ENCODE measurements around the gene OGDH.

OGDH gene

DNA sequence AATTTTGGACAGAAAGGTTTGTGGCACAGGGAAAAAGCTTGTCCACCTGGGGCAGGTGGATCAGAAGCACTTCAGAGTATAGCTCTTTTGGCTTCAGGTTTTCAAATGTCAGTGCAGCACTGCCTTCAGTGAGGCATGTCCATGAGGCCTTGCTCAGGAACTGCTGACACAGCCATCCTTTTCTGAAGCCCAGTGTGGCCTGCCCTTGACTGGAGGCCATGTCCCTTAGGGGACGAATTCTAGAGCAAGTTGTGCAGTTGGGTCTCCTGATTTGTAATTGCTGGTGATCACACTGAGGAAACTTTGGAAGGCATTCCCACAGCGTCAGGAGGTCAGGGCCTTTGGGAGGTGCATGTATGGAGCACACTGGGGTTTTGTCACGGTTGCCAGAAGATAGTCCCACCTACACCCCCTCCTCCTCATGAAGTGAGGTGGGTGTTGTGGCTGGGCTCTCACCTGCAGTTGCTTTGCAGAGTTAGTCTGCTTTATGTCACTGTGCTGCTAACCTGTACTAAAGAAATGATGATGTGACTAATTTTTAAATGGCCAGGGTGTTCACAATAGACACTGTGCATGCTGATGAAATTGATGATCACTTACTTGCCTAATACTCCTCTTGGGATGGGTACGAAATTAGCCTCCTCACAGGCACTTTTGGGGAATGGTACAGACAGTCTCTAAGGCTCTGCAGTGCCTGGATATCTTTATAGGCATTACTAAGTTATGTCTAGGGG, 41.7 kb downstream of the OGDH start:
- TF ChIP-seq GATA2 (IDR thresholded peaks at IDR 0.05; ENCODE audit: low read depth, low read length) = no peak
- TF ChIP-seq GATA3 (IDR thresholded peaks at IDR 0.05; ENCODE audit: low read depth, low read length) = no peak

DNA sequence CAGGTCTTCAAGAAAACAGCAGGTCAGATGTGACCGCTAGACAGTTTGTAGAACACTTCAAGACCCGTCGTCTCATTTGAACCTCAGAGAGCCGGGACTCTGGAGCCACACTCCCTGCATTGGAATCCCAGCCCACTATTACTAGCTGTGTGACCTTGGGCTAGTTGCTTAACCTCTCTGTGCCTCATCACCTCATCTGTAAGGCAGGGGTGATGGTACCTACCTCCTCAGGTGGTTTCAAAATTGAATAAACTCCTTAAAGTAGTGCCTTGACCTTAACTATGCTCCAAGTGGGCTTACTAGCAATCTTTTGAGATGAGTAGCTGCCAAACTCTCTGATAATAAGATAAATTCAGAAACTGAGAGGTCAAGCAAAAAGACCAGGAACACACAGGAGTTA, 43.8 kb downstream of the OGDH start:
- no peak for TF ChIP-seq GATA3 (IDR thresholded peaks at IDR 0.05; ENCODE audit: low read depth, low read length)
- TF ChIP-seq GATA2 (IDR thresholded peaks at IDR 0.05; ENCODE audit: low read depth, low read length) = no peak

DNA sequence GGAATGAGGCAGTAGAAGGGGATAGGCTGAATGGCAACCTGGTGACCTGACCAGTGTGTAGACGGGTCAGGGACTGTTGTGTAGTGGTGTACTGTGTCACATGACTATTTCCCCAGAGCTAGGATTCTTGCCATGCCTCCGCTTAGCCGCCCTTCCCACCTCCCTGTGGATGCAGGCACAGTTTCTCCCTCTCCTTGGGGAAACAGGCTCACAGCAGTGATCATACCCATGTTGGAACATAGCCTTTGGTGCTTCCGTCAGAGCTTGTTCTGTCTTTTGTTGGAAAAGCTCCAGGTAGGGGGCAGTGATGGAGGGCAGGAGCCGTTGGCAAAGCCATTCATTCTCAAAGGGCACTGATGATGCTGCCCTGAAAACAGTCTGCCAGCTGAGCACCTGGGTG, 44.3 kb downstream of the OGDH start:
- TF ChIP-seq GATA2 (IDR thresholded peaks at IDR 0.05; ENCODE audit: low read depth, low read length) = no peak
- TF ChIP-seq GATA3 (IDR thresholded peaks at IDR 0.05; ENCODE audit: low read depth, low read length) = no peak

DNA sequence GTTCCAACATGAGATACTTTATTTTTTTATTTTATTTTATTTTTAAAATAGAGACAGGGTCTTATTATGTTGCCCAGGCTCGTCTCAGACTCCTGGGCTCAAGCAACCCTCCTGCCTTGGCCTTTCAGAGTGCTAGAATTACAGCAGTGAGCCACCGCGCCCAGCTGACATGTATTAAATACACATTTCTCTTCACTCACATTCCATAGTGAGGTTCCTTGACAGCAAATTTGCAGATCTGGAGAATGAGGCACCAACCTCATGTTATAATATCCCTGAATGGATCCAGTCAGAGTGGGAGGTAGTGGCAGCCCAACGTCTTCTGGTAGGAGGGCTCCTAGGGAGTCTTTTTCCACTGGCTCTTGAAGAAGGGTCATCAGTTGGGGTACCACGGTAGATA, 46.1 kb downstream of the OGDH start:
- TF ChIP-seq GATA3 (IDR thresholded peaks at IDR 0.05; ENCODE audit: low read depth, low read length) (no peak), GATA2 (IDR thresholded peaks at IDR 0.05; ENCODE audit: low read depth, low read length) (no peak)

DNA sequence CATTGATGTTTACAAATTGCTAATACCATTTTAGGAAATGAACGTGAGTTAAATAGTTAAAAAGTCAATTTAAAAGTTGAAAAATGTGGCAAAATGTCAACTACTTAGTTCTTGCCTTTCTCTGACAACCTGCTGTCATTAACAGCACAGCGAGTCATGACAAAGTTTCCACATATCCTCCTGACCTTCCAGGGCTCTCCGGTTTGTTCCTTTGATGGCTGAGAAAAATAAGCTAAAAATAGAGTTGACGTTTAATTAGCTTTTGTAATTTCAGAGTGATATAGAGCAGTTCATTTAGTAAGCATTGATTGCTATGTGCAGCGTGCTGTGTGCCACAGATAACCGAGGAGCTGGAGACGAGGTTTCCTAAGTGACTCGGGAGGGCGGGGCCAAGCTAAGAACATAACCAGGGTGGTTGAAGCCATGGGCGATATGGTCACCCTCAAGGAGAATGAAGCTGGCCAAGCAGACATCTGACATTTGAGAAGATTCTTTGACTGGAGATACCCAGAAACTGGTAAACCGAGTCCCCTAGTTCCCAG, 47.9 kb downstream of the OGDH start:
- TF ChIP-seq GATA2 (IDR thresholded peaks at IDR 0.05; ENCODE audit: low read depth, low read length) (no peak), GATA3 (IDR thresholded peaks at IDR 0.05; ENCODE audit: low read depth, low read length) (no peak)

DNA sequence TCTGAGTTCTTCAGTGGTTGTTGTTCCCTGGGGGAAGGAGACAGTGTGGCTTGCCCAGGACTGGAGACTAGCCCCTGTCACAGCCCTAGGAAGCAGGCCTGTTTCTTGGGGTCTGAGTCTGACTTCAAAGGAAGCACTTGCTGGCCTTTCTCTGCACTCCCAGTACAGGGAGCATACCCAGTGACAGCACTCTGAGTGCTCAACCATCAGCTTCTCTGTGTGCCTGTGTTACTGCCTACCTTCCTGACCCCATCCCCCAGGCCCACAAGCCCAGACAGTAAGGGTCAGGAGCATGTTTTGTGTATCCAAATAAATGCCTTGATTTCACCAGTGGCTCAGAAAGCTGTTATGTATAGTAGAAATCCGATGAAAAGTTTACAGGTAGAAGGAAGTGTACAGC, 48.9 kb downstream of the OGDH start:
- no peak for TF ChIP-seq GATA3 (IDR thresholded peaks at IDR 0.05; ENCODE audit: low read depth, low read length)
- no peak for TF ChIP-seq GATA2 (IDR thresholded peaks at IDR 0.05; ENCODE audit: low read depth, low read length)

DNA sequence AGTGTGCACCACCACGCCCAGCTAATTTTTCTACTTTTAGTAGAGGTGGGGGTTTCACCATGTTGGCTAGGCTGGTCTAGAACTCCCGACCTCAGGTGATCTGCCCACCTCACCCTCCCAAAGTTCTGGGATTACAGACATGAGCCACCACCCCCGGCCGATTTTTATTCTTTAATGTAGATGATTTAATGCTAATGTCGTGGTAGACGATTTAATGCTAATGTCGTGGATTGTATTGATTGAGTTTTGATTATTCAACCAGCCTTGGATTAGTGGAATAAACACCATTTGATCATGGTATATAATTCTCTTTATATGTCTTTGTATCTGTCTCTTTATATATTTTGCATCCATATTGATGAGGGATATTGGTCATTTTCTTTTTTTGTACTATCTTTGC, 52.6 kb downstream of the OGDH start:
- TF ChIP-seq GATA3 (IDR thresholded peaks at IDR 0.05; ENCODE audit: low read depth, low read length) (no peak), GATA2 (IDR thresholded peaks at IDR 0.05; ENCODE audit: low read depth, low read length) (no peak)

DNA sequence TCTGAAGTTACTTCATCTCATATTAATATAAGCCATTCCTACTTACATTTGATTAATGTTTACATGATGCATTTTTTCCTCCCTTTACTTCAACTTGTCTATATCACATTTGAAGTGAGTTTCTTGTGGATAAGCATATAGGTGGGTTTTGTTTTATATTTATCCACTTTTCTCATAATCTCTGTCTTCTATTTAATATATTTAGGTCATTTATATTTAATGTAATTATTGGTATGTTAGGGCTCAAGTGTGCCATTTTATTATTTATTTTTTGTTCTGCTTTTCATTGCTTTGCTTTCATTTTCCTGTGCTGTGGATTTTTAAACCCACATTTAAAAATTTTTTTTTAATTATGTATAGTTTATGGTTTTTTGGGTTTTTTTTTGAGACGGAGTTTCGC, 54.8 kb downstream of the OGDH start:
- no peak for TF ChIP-seq GATA2 (IDR thresholded peaks at IDR 0.05; ENCODE audit: low read depth, low read length)
- no peak for TF ChIP-seq GATA3 (IDR thresholded peaks at IDR 0.05; ENCODE audit: low read depth, low read length)

DNA sequence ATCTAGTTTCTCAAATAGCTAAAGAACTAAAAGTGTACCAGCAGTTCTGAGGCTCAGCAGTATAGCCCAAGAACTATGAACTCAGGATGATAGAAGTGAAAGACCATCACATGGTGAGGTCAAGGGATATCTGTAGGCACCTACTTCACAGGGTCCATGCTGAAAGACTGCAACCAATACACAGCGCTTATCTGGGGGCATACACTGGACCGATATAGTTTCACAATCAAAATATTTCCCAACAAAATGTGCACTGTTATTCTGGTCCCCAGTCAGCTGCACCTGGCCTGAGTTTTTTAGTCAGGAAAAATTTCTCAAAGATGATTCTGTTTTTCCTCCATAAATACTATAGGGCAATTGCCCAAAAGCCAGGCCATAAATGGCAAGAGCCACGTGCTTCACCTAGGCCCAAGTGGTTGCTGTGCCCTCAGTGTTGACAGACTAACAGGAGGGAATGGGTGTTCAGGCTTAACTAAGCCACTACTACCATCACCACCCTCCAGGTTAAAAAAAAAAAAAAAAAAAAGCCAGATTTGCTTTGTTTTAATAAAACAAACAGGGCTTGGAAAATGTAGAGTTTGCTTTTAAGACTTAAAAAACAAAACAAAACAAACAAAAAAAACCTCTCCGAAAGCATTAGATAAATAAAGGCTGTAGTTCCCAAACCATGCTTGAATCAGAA, 58.5 kb downstream of the OGDH start:
- TF ChIP-seq GATA3 (IDR thresholded peaks at IDR 0.05; ENCODE audit: low read depth, low read length) (no peak), GATA2 (IDR thresholded peaks at IDR 0.05; ENCODE audit: low read depth, low read length) (no peak)

DNA sequence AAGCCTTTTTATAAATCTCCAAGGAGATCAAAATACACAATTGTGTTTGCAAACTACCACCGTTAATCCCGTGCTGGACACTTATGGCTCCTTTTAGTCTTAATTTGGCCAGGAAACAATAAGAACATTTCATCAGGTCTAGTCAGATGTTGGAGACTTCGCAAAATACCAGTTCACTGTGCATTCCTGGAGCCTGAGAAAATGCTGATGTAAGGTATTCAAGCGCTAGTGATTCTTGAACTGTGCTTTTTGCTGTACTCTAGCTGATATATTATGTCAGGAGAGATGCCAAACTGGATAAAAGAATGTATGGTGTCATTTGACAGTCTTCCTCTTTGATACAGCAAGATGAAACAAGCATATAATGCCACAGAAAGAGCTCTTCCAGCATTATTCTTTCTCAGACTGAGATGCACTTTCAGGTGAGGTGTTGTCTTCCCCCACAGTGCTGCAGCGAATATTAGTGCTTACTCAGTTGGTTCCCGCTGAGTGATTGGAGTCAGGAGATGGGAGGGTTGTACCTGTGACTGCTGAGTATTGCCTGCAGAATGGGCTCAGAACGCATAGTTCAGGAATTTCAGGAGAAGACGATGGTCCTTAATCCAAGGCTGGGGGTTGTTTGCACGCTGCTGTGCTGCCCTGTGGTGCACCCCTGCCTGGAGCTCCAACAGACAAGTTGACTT, 59.2 kb downstream of the OGDH start:
- TF ChIP-seq GATA2 (IDR thresholded peaks at IDR 0.05; ENCODE audit: low read depth, low read length) = no peak
- no peak for TF ChIP-seq GATA3 (IDR thresholded peaks at IDR 0.05; ENCODE audit: low read depth, low read length)

DNA sequence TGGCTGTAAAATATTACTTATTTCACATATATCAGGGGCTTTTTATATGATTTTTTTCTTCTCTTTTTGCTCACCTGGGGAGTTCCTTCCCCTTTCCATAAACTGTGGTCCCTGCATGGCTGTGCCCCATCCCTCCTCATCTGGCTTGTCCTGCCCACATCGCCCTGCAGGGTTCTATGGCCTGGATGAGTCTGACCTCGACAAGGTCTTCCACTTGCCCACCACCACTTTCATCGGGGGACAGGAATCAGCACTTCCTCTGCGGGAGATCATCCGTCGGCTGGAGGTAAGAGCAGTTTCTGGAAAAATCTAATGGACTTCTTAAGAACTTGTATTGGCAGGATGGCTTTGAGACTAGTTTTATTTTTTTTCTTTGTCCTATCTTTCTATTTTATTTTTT, 60.1 kb downstream of the OGDH start:
- TF ChIP-seq GATA3 (IDR thresholded peaks at IDR 0.05; ENCODE audit: low read depth, low read length) (no peak), GATA2 (IDR thresholded peaks at IDR 0.05; ENCODE audit: low read depth, low read length) (no peak)

DNA sequence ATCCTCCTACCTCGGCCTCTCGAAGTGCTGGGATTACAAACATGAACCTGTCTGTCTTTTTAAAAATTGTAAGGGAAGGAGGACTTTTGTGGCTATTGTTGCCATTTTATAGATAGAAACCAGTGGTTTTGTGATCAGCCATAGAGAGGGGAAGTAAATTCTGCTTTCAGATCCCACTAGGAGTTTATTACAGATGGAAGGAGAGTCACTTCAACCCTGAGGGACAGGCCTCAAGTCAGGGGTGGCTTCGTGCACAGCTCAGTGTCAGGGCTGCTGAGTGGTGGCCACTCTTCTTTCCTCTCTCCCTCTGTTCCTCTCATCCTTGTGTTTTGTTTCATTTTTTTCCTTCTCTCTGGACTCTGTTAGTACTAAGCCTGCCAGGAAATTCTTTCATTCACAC, 60.8 kb downstream of the OGDH start:
- TF ChIP-seq GATA2 (IDR thresholded peaks at IDR 0.05; ENCODE audit: low read depth, low read length) (no peak), GATA3 (IDR thresholded peaks at IDR 0.05; ENCODE audit: low read depth, low read length) (no peak)

DNA sequence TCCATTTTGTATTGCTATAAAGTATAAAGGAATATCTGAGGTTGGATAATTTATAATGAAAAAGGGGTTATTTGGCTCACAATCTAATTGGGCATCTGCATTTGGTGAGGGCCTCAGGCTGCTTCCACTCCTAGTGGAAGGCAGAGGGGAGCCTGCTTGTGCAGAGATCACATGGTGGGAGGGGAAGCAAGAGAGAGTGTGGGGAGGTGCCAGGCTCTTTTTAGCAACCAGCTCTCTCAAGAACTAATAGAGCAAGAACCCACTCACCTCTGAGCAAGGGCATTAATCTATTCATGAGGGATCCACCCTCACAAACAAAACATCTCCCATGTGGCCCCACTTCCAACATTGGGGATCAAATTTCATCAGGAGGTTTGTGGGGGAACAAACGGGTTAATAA, 64.6 kb downstream of the OGDH start:
- TF ChIP-seq GATA2 (IDR thresholded peaks at IDR 0.05; ENCODE audit: low read depth, low read length) = no peak
- TF ChIP-seq GATA3 (IDR thresholded peaks at IDR 0.05; ENCODE audit: low read depth, low read length) = no peak

DNA sequence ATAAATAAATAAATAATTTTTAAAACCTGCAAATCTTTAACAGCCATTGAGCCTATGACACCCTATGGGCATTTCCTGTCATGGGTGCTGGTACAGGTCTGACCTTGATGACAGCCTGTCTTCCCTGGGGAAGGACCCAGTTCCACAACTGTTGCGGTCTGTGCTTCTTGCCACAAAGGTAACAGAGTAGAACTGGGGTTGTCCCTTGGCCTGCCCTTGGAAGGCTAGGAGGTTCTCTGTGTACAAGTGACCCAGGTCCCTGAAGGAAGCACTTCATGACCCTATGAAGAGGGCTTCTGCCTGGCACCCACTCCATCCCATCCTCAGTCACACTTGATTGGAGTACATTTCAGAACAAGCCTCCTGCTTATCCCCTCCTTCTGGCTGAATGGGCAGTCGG, 66.9 kb downstream of the OGDH start:
- TF ChIP-seq GATA3 (IDR thresholded peaks at IDR 0.05; ENCODE audit: low read depth, low read length) (no peak), GATA2 (IDR thresholded peaks at IDR 0.05; ENCODE audit: low read depth, low read length) (no peak)
